HG03175 (cell line): Measurements from ENCODE around the gene TMPRSS2.

Experiments
- ATAC-seq: cut with Tn5 transposase; IDR thresholded peaks from one replicate; pipeline ENCODE4 v1.9.1; 2021; ENCODE audit warnings: mild to moderate bottlenecking, moderate library complexity; ENCODE audit not compliant: unreplicated experiment

The TMPRSS2 gene

DNA sequence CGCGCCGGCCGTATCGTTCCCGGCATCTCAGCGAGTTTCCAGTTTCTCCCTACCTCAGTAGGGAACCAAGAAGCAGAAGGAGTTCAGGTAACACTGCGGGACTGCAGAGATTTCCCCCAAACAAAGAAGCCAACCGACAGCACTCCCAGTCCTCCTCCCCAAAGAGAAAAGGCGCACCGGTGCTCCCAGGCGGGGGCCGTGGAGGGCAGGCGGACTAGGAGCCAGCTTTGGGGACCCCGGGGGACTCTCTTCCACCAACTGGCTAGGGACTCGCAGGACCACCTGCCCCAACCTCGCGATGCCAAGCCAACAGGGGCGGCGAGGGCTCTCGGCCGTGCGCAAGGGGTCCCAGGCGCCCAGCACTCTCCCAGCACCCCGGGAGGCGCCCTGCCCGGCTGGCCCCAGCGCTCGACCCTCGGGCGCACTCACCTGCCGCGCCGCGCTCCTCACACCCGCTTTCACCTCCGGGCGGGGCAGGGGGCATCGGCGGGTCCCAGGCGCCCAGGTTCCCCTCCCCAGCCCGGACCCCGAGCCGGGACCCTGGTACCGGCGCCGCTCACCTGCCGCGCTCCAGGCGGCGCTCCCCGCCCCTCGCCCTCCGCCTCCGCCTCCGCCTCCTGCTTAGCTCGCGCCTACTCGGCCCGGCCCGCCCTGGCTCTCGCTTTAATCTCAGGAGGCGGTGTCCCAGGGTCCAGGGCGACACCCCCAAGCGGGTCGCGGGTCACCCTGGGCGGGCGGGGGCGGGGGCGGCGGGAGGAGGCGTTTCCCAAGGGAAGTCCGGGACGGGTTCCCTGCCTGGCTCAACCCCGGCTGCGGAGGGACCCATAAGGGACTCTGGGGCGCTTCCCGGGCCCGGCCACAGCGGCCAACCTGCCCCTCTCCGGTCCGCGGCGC lies at the start of gene TMPRSS2:
TSS of gene TMPRSS2 (minus strand) at position 638 of the 894 bp plus-strand sequence. CDS start 10,025 bp downstream, outside the sequence.
- ATAC-seq: no peak

GRCh38 chr21:41555057-41555456 lies 47.1 kb upstream of the TMPRSS2 start:
- ATAC-seq: no peak

DNA sequence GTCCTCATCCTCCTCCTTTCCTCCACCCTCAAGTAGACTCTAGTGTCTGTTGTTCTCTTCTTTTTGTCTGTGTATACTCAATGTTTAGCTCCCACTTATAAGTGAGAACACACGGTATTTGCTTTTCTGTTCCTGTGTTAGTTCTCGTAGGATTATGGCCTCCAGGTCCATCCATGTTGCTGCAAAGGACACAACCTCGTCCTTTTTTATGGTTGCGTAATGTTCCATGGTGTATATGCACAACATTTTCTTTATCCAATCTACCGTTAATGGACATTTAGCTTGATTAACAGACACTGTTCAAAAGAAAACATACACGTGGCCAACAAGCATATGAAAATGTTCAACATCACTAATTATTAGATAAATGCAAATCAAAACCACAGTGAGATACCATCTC lies 44.3 kb upstream of the TMPRSS2 start:
- ATAC-seq: no peak

DNA sequence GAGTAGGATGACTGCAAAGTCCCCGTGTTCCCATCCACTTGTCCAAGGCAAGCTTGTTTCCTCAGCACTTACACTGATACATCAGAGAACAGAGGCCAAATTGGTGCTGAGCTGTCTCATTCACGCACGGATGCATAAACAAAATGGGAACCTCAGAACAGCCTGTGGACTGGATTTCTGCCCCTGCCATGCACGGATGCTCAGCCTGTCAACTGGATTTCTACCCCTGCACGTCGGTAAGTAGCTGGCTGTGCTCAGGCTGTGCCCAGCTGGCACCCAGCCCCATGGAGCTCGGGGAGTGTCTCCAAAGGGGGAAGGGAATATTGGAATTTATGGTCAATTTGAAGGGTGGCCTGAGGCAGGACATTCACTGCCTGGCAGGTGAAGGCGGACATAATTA lies 40.8 kb upstream of the TMPRSS2 start:
- ATAC-seq: no peak

GRCh38 chr21:41547111-41547510 lies 39.2 kb upstream of the TMPRSS2 start:
- no peak for ATAC-seq

DNA sequence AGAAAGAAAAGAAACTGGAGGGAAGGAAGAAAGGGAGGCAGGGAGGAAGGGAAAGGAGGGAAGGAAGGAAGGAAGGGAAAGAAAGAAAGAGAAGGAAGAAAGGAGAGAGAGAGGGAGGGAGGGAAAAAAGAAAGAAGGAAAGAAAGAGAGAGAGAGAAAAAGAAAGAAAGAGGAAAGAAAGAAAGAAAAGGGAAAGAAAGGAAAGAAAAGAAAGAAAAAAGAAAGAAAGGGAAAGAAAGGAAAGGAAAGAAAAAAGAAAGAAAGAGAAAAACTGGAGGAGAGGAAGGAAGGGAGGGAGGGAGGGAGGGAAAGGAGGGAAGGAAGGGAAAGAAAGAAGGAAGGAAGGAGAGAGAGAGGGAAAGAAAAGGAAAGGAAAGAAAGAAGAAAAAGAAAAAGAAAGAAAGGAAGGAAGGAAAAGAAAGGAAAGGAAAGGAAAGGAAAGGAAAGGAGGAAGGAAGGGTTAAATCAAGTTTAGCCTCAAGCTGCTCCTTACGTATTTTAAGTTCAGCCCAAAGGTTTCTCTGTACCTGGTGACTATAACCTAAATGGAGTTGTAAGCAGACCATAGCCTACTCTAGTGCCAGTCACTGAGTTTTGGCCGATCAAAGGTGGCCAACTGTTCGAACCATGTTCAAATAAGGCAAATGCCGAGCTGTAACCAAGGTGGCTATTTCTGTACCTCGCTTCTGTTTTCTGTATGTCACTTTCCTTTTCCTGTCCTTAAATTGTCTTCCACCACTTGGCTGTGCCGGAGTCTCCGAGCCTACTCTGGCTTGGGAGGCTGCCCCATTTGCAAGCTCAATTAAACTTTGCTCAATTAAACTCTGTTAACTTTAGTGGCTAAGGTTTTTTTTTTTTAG lies 37.8 kb upstream of the TMPRSS2 start:
- ATAC-seq: no peak

DNA sequence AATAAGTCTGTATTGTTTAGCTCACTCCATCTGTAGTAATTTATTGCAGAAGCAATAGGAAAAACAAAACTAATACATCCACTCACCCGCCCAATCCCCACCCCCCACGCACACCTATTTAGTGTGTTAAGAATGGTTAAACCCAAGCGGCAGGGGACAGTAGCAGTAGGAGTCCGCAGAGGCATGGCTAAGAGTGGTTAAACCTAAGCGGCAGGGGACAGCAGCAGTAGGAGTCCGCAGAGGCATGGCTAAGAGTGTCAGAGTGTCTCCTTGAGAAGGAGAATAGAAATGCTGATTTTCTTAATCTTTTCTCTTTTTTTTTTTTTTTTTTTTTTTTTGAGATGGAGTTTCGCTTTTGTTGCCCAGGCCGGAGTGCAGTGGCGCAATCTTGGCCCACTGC lies 34.8 kb upstream of the TMPRSS2 start:
- no peak for ATAC-seq

DNA sequence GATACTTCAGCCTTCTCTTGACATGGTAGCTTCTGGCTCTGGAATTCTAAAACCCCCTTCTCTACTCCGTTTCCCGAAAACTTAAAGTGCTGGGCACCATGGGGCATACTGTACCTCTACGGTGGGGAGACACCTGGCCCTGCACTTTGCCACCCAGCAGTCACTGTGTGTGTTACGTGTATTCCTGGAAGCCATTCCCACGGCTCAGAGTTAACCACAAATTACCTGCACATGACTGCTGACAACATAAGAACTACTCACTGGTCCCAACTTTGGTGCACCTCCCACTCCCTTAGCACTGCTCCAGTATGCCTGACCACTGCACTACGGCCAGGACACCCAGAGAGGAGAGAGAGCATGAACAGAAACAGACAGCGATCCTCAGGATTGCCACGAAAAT lies 29.4 kb upstream of the TMPRSS2 start:
- ATAC-seq: no peak

- no peak for ATAC-seq
These were observed 28.8 kb upstream of the TMPRSS2 start for GRCh38 chr21:41536827-41537103.

GRCh38 chr21:41536076-41536826 lies 28.3 kb upstream of the TMPRSS2 start:
- no peak for ATAC-seq

DNA sequence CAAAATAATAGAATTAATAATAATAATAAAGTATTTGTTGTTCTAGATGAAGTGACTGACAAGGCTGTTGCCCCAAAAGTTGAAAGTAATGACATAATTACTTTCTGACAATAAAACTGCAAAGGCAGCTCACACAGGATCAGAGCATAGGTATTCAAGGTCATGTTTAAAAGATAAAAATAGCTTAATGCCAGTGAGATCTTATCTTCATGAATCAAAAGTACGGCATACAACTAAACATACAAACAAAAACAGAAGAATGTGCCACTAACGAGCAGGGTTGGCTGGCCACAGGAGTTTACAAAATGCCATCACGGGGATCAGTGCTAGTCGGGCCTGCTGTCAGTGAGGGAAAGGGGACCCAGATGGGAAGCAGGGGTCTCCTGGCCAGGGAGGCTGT lies 22.4 kb upstream of the TMPRSS2 start:
- ATAC-seq: no peak

DNA sequence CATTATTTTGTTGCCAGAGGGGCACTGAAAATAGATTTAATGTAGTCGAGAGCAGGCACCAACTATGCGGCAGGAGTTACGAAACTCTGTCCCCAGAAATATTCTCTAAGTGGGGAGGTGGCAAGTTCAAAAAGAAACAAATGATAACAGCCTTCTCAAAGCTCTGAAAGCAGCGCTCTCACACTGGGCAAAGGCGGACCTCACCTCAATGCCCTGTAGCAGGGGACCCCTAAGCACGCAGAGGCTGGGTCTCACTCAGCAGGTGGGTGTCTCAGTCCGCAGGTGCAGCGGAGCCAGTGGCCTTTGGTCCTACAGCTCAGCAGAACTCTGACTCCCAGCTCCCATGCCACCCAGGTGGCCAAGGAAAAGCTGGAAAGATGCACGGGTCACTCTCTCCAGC lies 21.8 kb upstream of the TMPRSS2 start:
- ATAC-seq: no peak

- no peak for ATAC-seq
These were observed 18.6 kb upstream of the TMPRSS2 start for GRCh38 chr21:41526478-41527087.

DNA sequence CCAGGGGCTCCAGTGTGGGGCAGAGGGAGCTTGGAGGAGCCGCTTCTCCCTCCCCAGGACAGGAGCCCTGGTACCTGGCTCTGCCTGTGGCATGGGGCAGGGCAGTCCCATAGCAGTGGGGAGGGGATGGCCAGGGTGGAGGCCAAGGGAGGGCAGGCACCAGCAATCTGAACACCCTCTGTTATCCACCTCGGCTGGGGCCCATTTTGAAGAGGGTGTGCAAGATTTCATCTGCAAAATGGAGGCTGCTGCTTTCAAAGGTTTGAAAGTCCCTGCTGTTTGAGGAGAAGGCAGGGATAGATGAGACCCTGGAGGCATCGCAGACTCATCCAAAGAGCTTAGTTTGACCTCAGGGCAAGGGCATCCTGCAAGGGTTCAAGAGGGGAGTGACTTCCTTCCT lies 15.2 kb upstream of the TMPRSS2 start:
- no peak for ATAC-seq

- ATAC-seq: no peak
These were observed 13.6 kb upstream of the TMPRSS2 start for GRCh38 chr21:41521489-41522027.

- no peak for ATAC-seq
These were observed 12.8 kb upstream of the TMPRSS2 start for GRCh38 chr21:41520560-41521442.

DNA sequence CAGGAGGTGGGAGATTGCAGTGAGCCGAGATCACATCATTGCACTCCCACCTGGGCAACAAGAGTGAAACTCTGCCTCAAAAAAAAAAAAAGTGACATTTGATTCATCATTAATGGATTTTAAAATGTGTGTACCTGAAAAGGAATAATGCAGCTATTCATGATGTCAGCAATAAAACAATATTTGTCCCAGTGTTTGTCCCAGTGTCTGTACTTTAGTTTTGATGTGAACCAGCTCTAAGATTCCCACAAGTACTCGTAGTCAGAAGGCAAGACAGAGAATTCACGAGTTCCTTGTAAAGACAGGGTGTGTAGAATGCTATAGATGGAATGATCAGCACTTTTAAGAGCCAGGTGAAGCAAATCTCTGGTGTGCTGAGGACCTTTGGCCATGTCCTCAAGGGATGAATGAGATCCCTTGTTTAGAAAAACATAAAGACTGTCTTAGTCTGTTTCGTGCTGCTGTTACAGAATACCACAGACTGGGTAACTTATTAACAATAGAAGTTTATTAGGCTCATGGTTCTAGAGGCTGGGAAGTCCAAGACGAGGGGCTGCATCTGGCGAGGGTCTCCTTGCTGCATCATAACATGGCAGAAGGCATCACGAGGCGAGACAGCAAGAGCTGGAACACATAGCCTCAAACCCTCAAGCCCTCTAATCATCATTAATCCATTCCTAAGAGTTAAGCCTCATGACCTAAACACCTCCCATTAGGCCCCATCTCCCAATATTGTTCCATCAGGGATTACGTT lies 12.0 kb upstream of the TMPRSS2 start:
- no peak for ATAC-seq

DNA sequence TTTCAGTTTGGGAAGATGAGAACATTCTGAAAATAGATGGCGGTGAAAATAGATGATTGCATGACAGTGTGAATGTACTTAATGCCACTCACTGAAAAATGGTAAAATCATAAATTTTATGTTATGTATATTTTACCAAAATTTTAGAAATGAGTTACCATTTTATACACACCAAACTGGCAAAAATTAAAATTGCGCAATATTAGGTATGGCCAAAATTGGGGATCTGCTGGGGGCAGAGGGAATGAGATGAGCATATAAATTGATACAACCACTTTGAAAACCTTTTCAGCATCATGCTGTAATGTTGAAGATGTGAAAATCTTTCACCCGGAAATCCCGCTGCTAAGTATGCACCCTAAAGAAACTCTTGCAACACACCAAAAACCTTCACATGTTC lies 10.8 kb upstream of the TMPRSS2 start:
- ATAC-seq: no peak

- ATAC-seq: no peak
These were observed 3.9 kb upstream of the TMPRSS2 start for GRCh38 chr21:41511858-41512257.
